Spleen (tissue), 11 donors: Measurements from ENCODE around the gene TTLL5. TPM values are rescaled to one million over a fixed set of nuclear protein-coding genes. Genes with fewer than 3 reads are reported as not detected.

Source experiments
- DNase-seq: peaks from one replicate; pipeline ENCODE4 v3.0.0-alpha.2; 2020
- H3K27ac ChIP-seq, 8 donors: fragments of 200-600 bp; sonication (generic) in 7 of 8; 1 replicate in 4 of 8; 2 replicates in 4 of 8; pipeline versions ENCODE4 v1.5.0 to v1.8.0; 2016 to 2021; ENCODE audit warnings: inconsistent platforms in 4 of 8, mild to moderate bottlenecking in 4 of 8, moderate library complexity in 1 of 8
- H3K27me3 ChIP-seq, 7 donors: fragments of 200-600 bp; sonication (generic) in 6 of 7; replicated peaks in 1 of 7; 1 replicate in 4 of 7; 2 replicates in 3 of 7; pipeline versions ENCODE4 v1.5.0 to v1.8.0; 2016 to 2021; ENCODE audit warnings: inconsistent platforms in 3 of 7, mild to moderate bottlenecking in 1 of 7
- H3K36me3 ChIP-seq, 6 donors: fragments of 200-600 bp; sonication (generic) in 5 of 6; 1 replicate in 4 of 6; 2 replicates in 2 of 6; pipeline versions ENCODE4 v1.5.0 to v1.8.0; 2016 to 2021; ENCODE audit warnings: inconsistent platforms in 2 of 6
- H3K4me1 ChIP-seq, 6 donors: fragments of 200-600 bp; sonication (generic) in 5 of 6; 1 replicate in 3 of 6; 2 replicates in 3 of 6; pipeline versions ENCODE4 v1.5.0 to v1.8.0; 2016 to 2021; ENCODE audit warnings: inconsistent platforms in 3 of 6
- H3K4me3 ChIP-seq, 8 donors: fragments of 200-600 bp; sonication (generic) in 7 of 8; 1 replicate in 4 of 8; 2 replicates in 4 of 8; pipeline versions ENCODE4 v1.5.0 to v1.8.0; 2016 to 2021; ENCODE audit warnings: inconsistent platforms in 4 of 8, mild to moderate bottlenecking in 4 of 8, moderate library complexity in 2 of 8
- H3K9me3 ChIP-seq, 8 donors: fragments of 200-600 bp; sonication (generic) in 7 of 8; 1 replicate in 4 of 8; 2 replicates in 4 of 8; pipeline versions ENCODE4 v1.5.0 to v1.8.0; 2016 to 2021; ENCODE audit warnings: inconsistent platforms in 4 of 8
- POLR2A ChIP-seq, 3 donors: fragments of 450-650 bp; IDR thresholded peaks; one replicate each; pipeline ENCODE4 v1.5.1; 2017; ENCODE audit warnings: antibody characterized with exemption in 3 of 3, mild to moderate bottlenecking in 1 of 3
- POLR2AphosphoS5 ChIP-seq, 3 donors: sonication (generic); formaldehyde crosslinking; IDR thresholded peaks; one replicate each; pipeline ENCODE4 v1.5.1; 2017; ENCODE audit warnings: antibody characterized with exemption in 3 of 3
- WGBS, 5 donors: extraction: QIAGEN DNeasy Blood & Tissue Kit in 3 of 5; methylation state at CpG; one replicate each; pipeline versions ENCODE4 v1.1.5 to v1.1.7; 2013 to 2018; 5-methylcytosine and 5-hydroxymethylcytosine counted together
- intact Hi-C: fragments of 100-400 bp; cut with DNase I; formaldehyde crosslinking; loops from one replicate; pipeline ENCODE4 v1.15.0; 2023; ENCODE audit warnings: low total_unique reads
- polyA plus RNA-seq, 3 donors: library from polyadenylated mRNA; stranded (reverse); fragments of 200-250 nt; gene quantifications; one replicate each; pipeline ENCODE4 v1.2.1, GENCODE V29; 2013
- total RNA-seq, 7 donors: library from RNA; depleted of rRNA in 3 of 7; stranded (reverse); fragments of >200 nt in 3 of 7; fragmentation: NEBNext Ultra II Directional in 4 of 7; extraction: Animal tissue kit (Norgen Biotek cat#: 25700) in 4 of 7; gene quantifications; one replicate each; pipeline versions ENCODE4 v1.1.0 to v1.2.1, GENCODE V29; 2016 to 2021
- TF ChIP-seq, protein P1 (sequence below), 11 experiments: fragments of 200-600 bp in 7 of 11; fragments of 450-650 bp in 4 of 11; sonication (generic) in 4 of 11; IDR thresholded peaks in 8 of 11; conservative IDR thresholded peaks in 3 of 11; 1 replicate in 7 of 11; 2 replicates in 4 of 11; pipeline versions ENCODE4 v1.4.0 to v1.8.0; 2016 to 2021; ENCODE audit warnings: antibody characterized with exemption in 11 of 11, inconsistent platforms in 4 of 11, mild to moderate bottlenecking in 1 of 11
- donor health status: healthy with polysubstance abuse.
- donor health status: DM: no; HTN: no; CAD: no; lungs with moderate emphysema.
- donor health status: DM: no; HTN: no; CAD: no.
- donor health status: Bipolar disorder and iron deficiency.
- donor health status: healthy.
- donor health status: DM: no; HTN: no; CAD: no.
- donor health status: DM: yes; HTN: yes; CAD: no.

TTLL5 gene
- total and polyA plus RNA-seq, 10 donors = 4.5 to 44.1 (median 31.6) TPM

DNA sequence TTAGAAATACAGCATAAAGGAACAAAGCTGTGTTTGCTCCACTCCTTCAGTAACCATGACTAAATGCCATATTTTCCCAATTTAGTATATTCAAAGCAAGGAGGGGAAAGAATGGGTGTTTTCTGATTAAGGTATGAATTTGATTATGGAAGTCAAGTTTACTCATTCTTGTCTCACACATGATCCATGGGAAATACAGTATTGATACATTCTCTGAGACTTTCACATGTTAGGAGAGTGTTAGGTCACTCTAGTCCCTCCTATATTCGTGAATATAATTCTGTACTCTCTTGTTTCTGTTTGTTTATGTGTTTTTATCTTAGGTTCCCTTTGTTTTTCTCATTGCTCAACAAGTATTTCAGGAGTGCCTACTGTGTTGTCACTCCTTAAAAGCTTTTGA, 42.4 kb downstream of the TTLL5 start:
- Histone ChIP-seq H3K27me3 (no peaks in the 10 kb centered on the region), H3K27ac (no peak overlapping the region), H3K36me3 (peaks cover 0 to 79% (median 12%) of the 10 kb centered on the region in 6 donors), H3K4me1 (no peaks in the 10 kb centered on the region), H3K4me3 (no peak overlapping the region), H3K9me3 (no peaks in the 10 kb centered on the region)
- intact Hi-C loops = no loop called here
- TF ChIP-seq POLR2A (IDR thresholded peaks at IDR 0.05) (no peak), POLR2AphosphoS5 (IDR thresholded peaks at IDR 0.05) (no peak)
- TF ChIP-seq, protein P1, sequence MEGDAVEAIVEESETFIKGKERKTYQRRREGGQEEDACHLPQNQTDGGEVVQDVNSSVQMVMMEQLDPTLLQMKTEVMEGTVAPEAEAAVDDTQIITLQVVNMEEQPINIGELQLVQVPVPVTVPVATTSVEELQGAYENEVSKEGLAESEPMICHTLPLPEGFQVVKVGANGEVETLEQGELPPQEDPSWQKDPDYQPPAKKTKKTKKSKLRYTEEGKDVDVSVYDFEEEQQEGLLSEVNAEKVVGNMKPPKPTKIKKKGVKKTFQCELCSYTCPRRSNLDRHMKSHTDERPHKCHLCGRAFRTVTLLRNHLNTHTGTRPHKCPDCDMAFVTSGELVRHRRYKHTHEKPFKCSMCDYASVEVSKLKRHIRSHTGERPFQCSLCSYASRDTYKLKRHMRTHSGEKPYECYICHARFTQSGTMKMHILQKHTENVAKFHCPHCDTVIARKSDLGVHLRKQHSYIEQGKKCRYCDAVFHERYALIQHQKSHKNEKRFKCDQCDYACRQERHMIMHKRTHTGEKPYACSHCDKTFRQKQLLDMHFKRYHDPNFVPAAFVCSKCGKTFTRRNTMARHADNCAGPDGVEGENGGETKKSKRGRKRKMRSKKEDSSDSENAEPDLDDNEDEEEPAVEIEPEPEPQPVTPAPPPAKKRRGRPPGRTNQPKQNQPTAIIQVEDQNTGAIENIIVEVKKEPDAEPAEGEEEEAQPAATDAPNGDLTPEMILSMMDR (IDR thresholded peaks at IDR 0.05 in 8 of 11, conservative IDR thresholded peaks at IDR 0.05 in 3 of 11) = no peak
- no peak for DNase-seq
- WGBS, 5 donors = 81 to 100% (median 92%) methylated on average over 1 of the region's 1 CpG

DNA sequence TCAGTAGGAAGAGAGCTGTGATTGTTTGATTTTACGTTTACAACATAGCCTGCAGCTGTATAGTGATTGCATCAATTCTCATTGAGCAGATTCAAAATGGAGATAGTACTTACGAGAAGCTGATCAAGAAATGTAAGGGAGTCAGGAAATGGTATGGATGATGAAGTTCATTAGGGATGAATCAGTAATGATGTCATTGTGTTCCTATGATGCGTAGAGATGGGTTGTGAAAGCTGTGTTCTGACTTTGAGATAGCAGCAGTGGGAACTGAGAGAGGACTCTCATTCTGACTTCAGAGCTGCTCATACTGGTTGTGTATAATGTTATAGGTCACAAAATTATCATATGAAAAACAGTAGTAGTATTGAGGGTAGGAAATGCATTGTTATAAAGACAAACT, 44.0 kb downstream of the TTLL5 start:
- peaks cover 0 to 68% (median 14%) of the 10 kb centered on the region in 6 donors for H3K36me3 ChIP-seq
- WGBS, 5 donors = 88 to 97% (median 91%) methylated on average over 3 of the region's 3 CpGs
- no peak for DNase-seq
- no peak overlapping the region for H3K4me3 ChIP-seq
- H3K4me1 ChIP-seq = no peaks in the 10 kb centered on the region
- TF ChIP-seq, protein P1 (IDR thresholded peaks at IDR 0.05 in 8 of 11, conservative IDR thresholded peaks at IDR 0.05 in 3 of 11) = no peak
- TF ChIP-seq POLR2AphosphoS5 (IDR thresholded peaks at IDR 0.05) (no peak), POLR2A (IDR thresholded peaks at IDR 0.05) (no peak)
- no peak overlapping the region for H3K27ac ChIP-seq
- intact Hi-C loops = no loop called here
- H3K9me3 ChIP-seq = no peaks in the 10 kb centered on the region
- H3K27me3 ChIP-seq = no peaks in the 10 kb centered on the region

DNA sequence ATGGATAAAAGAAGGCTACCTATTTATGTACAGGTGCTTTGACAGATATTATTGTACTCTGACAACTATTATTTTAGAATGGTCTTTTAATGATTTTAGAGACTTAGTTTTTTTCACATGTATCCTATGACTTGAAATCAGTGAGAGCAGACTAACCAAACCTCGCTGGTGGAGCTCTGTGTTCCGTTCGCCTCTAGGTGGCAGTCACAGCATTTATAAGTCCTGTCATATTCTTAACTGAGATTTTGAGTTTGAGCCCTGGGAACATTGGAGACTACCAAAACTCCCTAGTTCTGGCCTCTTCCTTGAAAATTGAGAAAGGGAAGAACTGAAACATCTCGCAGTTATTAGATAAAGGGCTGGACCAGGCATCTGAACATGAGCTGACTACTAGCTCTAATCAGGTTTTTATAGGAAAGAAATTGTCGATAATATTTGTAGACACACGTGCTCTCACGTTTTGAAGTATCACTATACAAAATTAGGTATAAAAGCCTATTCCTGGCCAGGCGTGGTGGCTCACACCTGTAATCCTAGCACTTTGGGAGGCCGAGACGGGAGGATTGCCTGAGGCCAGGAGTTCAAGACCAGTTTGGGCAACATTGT, 48.3 kb downstream of the TTLL5 start:
- DNase-seq = no peak

More for the DNA sequence above, 48.3 kb downstream of the TTLL5 start:
- peaks cover 0 to 49% (median 5%) of the 10 kb centered on the region in 6 donors for H3K36me3 ChIP-seq
- no peaks in the 10 kb centered on the region for H3K9me3 ChIP-seq
- no peaks in the 10 kb centered on the region for H3K4me1 ChIP-seq
- no peak overlapping the region for H3K4me3 ChIP-seq
- no peak for TF ChIP-seq POLR2AphosphoS5 (IDR thresholded peaks at IDR 0.05)
- TF ChIP-seq, protein P1 (IDR thresholded peaks at IDR 0.05 in 8 of 11, conservative IDR thresholded peaks at IDR 0.05 in 3 of 11) = peak; percentile 39 to 83 (median 70)
- intact Hi-C loops = no loop called here
- H3K27me3 ChIP-seq = no peaks in the 10 kb centered on the region
- 57 to 62% (median 59%) methylated on average over 10 of the region's 10 CpGs for WGBS, 5 donors
- H3K27ac ChIP-seq = no peak overlapping the region
